GM23338 (cell line): ENCODE measurements around the gene PTGR2.

Experiments used
- CREB1 ChIP-seq: fragments of 250-450 bp; sonication (Bioruptor Pico); IDR thresholded peaks from 2 replicates; pipeline ENCODE4 v1.5.0; 2020; ENCODE audit warnings: low read depth, mild to moderate bottlenecking, moderate library complexity
- CTCF ChIP-seq, 2 experiments: fragments of 200-600 bp in 1 of 2; sonication (generic) in 1 of 2; conservative IDR thresholded peaks; 2 replicates each; pipeline versions ENCODE4 v1.5.1 to v1.6.1; 2016 to 2017; ENCODE audit warnings: antibody characterized with exemption in 2 of 2, low read depth in 2 of 2, mild to moderate bottlenecking in 2 of 2, moderate library complexity in 1 of 2
- ETS1 ChIP-seq: IDR thresholded peaks from 2 replicates; pipeline ENCODE4 v1.6.1; 2016; ENCODE audit warnings: antibody characterized with exemption
- EZH2 ChIP-seq: fragments of 200-600 bp; sonication (generic); IDR thresholded peaks from one replicate; pipeline ENCODE4 v1.8.0; 2017; ENCODE audit warnings: antibody characterized with exemption, mild to moderate bottlenecking, low read depth; ENCODE audit not compliant: unreplicated experiment
- EZH2phosphoT487 ChIP-seq: fragments of 200-600 bp; sonication (generic); IDR thresholded peaks from one replicate; pipeline ENCODE4 v1.8.1; 2018; ENCODE audit warnings: antibody characterized with exemption; ENCODE audit not compliant: unreplicated experiment
- JUNB ChIP-seq: IDR thresholded peaks from one replicate; pipeline ENCODE4 v1.6.1; 2016; ENCODE audit warnings: antibody characterized with exemption; ENCODE audit not compliant: unreplicated experiment
- POLR2AphosphoS5 ChIP-seq: IDR thresholded peaks from 2 replicates; pipeline ENCODE4 v1.6.1; 2016; ENCODE audit warnings: antibody characterized with exemption, low read depth
- REST ChIP-seq: IDR thresholded peaks from one replicate; pipeline ENCODE4 v1.6.1; 2018; ENCODE audit warnings: antibody characterized with exemption; ENCODE audit not compliant: unreplicated experiment

- no peak for TF ChIP-seq EZH2
- TF ChIP-seq CTCF (conservative IDR thresholded peaks at IDR 0.05; ENCODE audit: low read depth in 2 of 2) = no peak
- no peak for TF ChIP-seq POLR2AphosphoS5
- no peak for TF ChIP-seq ETS1
- TF ChIP-seq CREB1 (CRISPR knock-in tag) = no peak
- TF ChIP-seq JUNB = no peak
- TF ChIP-seq EZH2phosphoT487 = no peak
- TF ChIP-seq REST = no peak
Observed at GRCh38 chr14:73877790-73878189, 26.2 kb downstream of the PTGR2 start.
